Measurements from ENCODE around the gene GRIFIN. TPM values are rescaled to one million over a fixed set of nuclear protein-coding genes. Genes with fewer than 3 reads are reported as not detected.
A peak's percentile ranks its signal among the peaks of the same experiment; 100 is the strongest.
"Not testable (repeated sequence)": the region's sequence is repeated elsewhere in the genome, so short reads cannot be mapped to it uniquely, and the experiment has no call there.

GRIFIN gene
- total RNA-seq, 1 donor from 2014 or later, result not detected

GRCh38 chr7:2477447-2478398 lies 1.5 kb upstream of the GRIFIN start:
- Mint-ChIP-seq H3K9me3 (peaks cover under 1% of the 10 kb centered on the region), H3K36me3 (ENCODE audit: low read depth) (no peaks in the 10 kb centered on the region), H3K27ac (no peak overlapping the region), H3K27me3 (ENCODE audit: insufficient read depth) (peaks cover 5% of the 10 kb centered on the region), H3K4me3 (no peak overlapping the region), H3K4me1 (ENCODE audit: low read depth) (no peaks in the 10 kb centered on the region)
- DNase-seq (ENCODE audit: low spot score), result peak; percentile 52
- intact Hi-C loops (cut with micrococcal nuclease), result loop anchor here (1.0 to 2.0 kb wide), 5 partner anchors 42 to 232 kb away; partner anchors contain the start of genes BRAT1, LFNG and TTYH3

GRCh38 chr7:2476776-2477446 lies 713 bp upstream of the GRIFIN start:
- DNase-seq (ENCODE audit: low spot score), result no peak
- no peaks in the 10 kb centered on the region for H3K36me3 Mint-ChIP-seq (ENCODE audit: low read depth)
- intact Hi-C loops (cut with micrococcal nuclease), result loop anchor here (1.0 to 2.0 kb wide), 5 partner anchors 42 to 232 kb away; partner anchors contain the start of genes BRAT1, LFNG and TTYH3
- H3K27ac Mint-ChIP-seq, result no peak overlapping the region
- H3K27me3 Mint-ChIP-seq (ENCODE audit: insufficient read depth), result peaks cover 8% of the 10 kb centered on the region
- H3K4me3 Mint-ChIP-seq, result no peak overlapping the region
- no peaks in the 10 kb centered on the region for H3K9me3 Mint-ChIP-seq
- no peaks in the 10 kb centered on the region for H3K4me1 Mint-ChIP-seq (ENCODE audit: low read depth)

- Mint-ChIP-seq H3K27me3 (ENCODE audit: insufficient read depth) (peaks cover 4% of the 10 kb centered on the region), H3K27ac (no peak overlapping the region), H3K4me3 (no peak overlapping the region), H3K36me3 (ENCODE audit: low read depth) (no peaks in the 10 kb centered on the region), H3K9me3 (no peaks in the 10 kb centered on the region), H3K4me1 (ENCODE audit: low read depth) (no peaks in the 10 kb centered on the region)
- DNase-seq (ENCODE audit: low spot score), result no peak
- intact Hi-C loops (cut with micrococcal nuclease), result loop anchor here (2.0 kb wide), 1 partner anchor 79 kb away; the partner anchor contains the start of gene BRAT1
Observed at GRCh38 chr7:2475678-2476015, 551 bp downstream of the GRIFIN start.

DNA sequence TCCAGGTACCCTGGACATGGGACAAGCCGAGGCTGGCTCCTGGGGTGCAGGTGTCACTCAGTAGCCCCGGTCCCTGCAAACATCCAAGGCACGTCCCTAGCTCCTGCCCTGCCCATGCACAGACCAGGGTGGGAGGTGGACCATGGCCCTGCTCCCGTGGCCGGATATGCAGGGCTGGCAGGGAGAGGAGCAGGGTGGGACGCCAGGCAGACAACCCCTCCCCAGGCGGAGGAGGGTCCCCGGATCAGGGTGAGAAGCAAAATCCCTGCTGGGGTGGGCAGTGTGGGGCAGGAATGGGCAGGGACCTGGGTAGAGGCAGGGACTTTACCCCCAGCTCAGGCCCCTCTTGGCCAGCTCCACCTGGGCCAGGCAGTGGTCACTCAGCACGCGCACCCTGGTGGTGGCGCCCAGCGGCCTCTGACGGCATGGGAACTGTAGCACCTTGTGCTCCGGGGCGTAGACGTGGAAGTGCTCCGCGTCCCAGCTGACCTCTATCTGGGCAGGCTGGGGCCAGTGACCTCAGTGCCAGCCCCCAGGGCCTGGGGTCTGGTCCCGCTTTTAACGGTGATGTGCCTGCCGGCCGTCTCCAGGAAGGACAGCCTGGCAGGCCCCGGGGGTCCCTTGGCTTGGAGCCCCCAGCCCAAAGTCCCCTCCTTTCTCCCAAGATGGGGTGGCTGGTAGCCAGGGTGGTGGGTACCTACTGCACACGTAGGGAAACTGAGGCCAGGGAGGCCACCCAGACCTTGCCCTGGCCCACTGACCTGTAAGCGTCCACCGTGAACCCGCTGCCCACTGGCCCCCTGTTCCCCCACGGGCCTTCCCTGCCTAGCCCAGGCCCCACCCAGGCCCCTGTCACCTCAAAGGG lies 1.2 kb downstream of the GRIFIN start:
- Mint-ChIP-seq H3K27ac (no peak overlapping the region), H3K4me3 (no peak overlapping the region), H3K36me3 (ENCODE audit: low read depth) (no peaks in the 10 kb centered on the region), H3K4me1 (ENCODE audit: low read depth) (no peaks in the 10 kb centered on the region), H3K9me3 (no peaks in the 10 kb centered on the region), H3K27me3 (ENCODE audit: insufficient read depth) (peaks cover 4% of the 10 kb centered on the region)
- DNase-seq (ENCODE audit: low spot score), result no peak
- intact Hi-C loops (cut with micrococcal nuclease), result no loop called here

DNA sequence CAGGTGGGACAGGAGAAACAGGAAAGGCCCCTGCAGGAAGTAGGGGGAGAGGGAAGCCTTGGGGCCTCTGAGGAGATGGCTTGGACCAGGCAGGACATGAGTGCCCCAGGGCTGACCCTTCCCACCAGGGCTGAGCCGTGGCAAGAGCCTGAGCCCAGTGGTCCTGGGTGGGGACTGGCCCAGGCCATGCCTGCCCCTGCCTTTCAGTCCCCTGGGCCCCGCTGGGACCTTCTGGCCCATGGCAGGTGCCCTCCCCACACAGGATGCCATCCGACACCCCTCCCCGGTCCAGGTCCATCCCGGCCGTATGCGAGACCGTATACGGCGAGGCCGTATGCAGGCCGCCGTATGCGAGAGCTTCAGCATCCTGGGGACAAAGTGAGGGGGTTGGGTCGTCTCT lies 2.0 kb downstream of the GRIFIN start:
- no peak overlapping the region for H3K4me3 Mint-ChIP-seq
- H3K27me3 Mint-ChIP-seq (ENCODE audit: insufficient read depth), result peaks cover 4% of the 10 kb centered on the region
- no peak overlapping the region for H3K27ac Mint-ChIP-seq
- intact Hi-C loops (cut with micrococcal nuclease), result no loop called here
- no peak for DNase-seq (ENCODE audit: low spot score)
- H3K36me3 Mint-ChIP-seq (ENCODE audit: low read depth), result no peaks in the 10 kb centered on the region
- no peaks in the 10 kb centered on the region for H3K9me3 Mint-ChIP-seq
- H3K4me1 Mint-ChIP-seq (ENCODE audit: low read depth), result no peaks in the 10 kb centered on the region

GRCh38 chr7:2473496-2474180 lies 2.6 kb downstream of the GRIFIN start:
- intact Hi-C loops (cut with micrococcal nuclease), result no loop called here
- Mint-ChIP-seq H3K9me3 (no peaks in the 10 kb centered on the region), H3K4me3 (no peak overlapping the region), H3K27me3 (ENCODE audit: insufficient read depth) (peaks cover 6% of the 10 kb centered on the region), H3K4me1 (ENCODE audit: low read depth) (peaks cover 5% of the 10 kb centered on the region), H3K27ac (no peak overlapping the region), H3K36me3 (ENCODE audit: low read depth) (no peaks in the 10 kb centered on the region)
- no peak for DNase-seq (ENCODE audit: low spot score)

DNA sequence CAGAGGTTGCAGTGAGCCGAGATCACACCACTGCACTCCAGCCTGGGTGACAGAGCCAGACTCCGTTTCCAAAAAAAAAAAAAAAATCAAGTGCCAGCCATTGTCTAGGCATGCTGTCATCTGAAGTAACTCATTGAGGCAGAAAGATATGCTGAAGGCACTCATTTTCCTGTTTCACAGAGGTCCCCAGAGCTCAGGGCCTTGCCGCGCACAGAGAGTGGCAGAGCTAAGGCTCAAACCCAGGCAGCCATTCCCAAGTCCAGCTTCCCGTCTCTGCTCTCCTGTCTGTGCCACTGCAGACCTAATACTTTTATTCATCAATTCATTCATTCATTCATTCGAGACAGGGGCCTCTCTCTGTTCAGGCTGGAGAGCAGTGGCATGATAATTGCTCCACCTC lies 3.5 kb downstream of the GRIFIN start:
- peaks cover 6% of the 10 kb centered on the region for H3K27me3 Mint-ChIP-seq (ENCODE audit: insufficient read depth)
- intact Hi-C loops (cut with micrococcal nuclease), result no loop called here
- H3K4me1 Mint-ChIP-seq (ENCODE audit: low read depth), result peaks cover 5% of the 10 kb centered on the region
- H3K36me3 Mint-ChIP-seq (ENCODE audit: low read depth), result no peaks in the 10 kb centered on the region
- DNase-seq (ENCODE audit: low spot score), result no peak
- H3K27ac Mint-ChIP-seq, result no peak overlapping the region
- H3K4me3 Mint-ChIP-seq, result no peak overlapping the region
- no peaks in the 10 kb centered on the region for H3K9me3 Mint-ChIP-seq

DNA sequence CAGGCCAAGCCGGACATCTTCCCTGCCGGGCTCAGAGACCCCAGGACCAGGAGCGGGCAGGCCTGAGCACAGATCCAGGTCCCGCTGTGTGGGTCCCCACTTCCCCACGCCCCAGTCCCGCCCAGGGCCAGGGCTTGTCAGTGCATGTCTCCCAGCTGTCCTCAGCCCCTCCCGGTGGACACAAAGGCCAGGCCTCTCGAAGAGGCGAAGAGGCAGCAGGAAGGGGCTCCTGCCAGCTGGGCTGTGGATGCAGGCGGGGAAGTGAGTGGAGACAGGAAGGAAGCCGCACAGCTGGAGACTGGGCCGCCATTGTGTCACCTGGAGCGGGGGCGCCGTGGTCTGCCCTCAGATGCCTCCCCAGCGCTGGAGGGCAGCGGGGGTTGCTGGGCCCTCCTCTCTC lies 4.8 kb downstream of the GRIFIN start:
- intact Hi-C loops (cut with micrococcal nuclease), result no loop called here
- H3K36me3 Mint-ChIP-seq (ENCODE audit: low read depth), result no peaks in the 10 kb centered on the region
- no peak for DNase-seq (ENCODE audit: low spot score)
- H3K27ac Mint-ChIP-seq, result no peak overlapping the region
- no peaks in the 10 kb centered on the region for H3K9me3 Mint-ChIP-seq
- peaks cover 6% of the 10 kb centered on the region for H3K27me3 Mint-ChIP-seq (ENCODE audit: insufficient read depth)
- H3K4me3 Mint-ChIP-seq, result no peak overlapping the region
- H3K4me1 Mint-ChIP-seq (ENCODE audit: low read depth), result peaks cover 5% of the 10 kb centered on the region

GRCh38 chr7:2471022-2471329 lies 5.2 kb downstream of the GRIFIN start:
- H3K4me3 Mint-ChIP-seq, result no peak overlapping the region
- H3K27me3 Mint-ChIP-seq (ENCODE audit: insufficient read depth), result peaks cover 6% of the 10 kb centered on the region
- no peak for DNase-seq (ENCODE audit: low spot score)
- H3K36me3 Mint-ChIP-seq (ENCODE audit: low read depth), result no peaks in the 10 kb centered on the region
- intact Hi-C loops (cut with micrococcal nuclease), result no loop called here
- no peaks in the 10 kb centered on the region for H3K9me3 Mint-ChIP-seq
- H3K4me1 Mint-ChIP-seq (ENCODE audit: low read depth), result peaks cover 5% of the 10 kb centered on the region
- H3K27ac Mint-ChIP-seq, result no peak overlapping the region

DNA sequence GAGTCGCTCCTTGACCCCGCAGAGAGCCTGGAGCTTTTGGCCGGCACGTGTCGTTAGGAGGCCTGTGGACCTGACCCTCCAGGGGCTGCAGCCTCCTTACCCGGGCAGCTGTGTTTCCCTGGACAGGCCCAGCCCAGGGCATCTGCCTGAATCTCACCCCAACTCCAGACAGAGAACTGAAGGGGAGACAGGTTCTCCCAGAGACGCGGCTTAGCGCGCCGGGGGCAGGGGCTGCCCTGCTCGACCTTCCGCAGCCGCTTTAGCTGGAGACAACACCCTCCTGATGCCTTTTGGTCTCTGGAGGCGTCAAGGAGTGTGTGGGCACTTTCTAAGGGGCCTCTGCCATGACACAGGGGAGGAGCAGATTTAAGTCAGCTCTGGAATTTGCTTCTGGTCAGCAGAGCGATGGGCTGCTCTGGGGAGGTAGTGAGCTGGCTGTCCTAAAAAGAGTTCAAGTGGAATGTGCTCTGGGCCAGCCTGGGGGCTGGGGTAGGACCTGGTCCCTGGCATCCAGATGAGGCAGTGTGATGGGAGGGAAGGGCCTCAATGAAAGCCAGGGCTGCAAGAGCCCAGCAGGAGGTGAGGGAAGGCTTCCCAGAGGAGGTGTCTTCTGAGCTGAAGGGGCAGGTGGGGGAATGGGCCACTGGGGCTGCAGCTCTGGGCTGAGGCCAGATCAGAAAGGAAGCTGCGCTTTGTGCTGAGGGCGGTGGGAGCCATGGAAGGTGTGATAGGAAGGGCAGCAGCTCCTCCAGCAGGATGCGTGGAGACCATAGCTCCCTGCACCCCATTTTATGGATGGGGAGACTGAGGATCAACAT lies 5.8 kb downstream of the GRIFIN start:
- intact Hi-C loops (cut with micrococcal nuclease), result no loop called here
- Mint-ChIP-seq H3K9me3 (no peaks in the 10 kb centered on the region), H3K4me3 (no peak overlapping the region), H3K4me1 (ENCODE audit: low read depth) (peaks cover 5% of the 10 kb centered on the region), H3K27me3 (ENCODE audit: insufficient read depth) (peaks cover 6% of the 10 kb centered on the region), H3K36me3 (ENCODE audit: low read depth) (no peaks in the 10 kb centered on the region), H3K27ac (no peak overlapping the region)
- DNase-seq (ENCODE audit: low spot score), result no peak

DNA sequence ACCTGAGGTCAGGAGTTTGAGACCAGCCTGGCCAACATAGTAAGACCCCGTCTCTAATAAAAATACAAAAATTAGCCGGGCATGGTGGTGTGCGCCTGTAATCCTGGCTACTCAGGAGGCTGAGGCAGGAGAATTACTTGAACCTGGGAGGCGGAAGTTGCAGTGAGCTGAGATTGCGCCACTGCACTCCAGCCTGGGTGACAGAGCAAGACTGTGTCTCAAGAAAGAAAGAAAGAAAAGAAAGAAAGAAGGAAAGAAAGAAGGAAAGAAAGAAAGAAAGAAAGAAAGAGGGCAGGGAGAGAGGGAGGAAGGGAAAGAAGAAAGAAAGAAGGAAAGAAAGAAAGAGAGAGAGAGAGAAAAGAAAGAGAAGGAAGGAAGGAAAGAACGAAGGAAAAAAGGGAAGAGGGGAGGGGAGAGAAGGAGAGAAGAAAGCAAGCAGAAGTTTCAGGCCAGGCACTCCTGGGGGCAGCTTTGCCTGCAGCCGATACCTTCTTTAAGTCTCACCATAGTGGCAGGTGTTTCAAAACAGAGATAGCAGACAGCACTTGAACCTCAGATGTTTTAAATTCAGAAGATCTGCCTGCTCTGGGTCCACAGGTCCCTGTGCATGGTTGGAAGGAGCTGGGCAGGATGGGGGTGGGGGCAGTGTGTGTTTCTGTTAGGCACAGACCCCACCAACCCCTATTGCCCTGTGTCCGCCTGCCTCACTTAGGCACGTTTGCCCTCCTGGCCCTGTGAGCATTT lies 6.6 kb downstream of the GRIFIN start:
- intact Hi-C loops (cut with micrococcal nuclease), result loop anchor here (1.0 kb wide), 2 partner anchors 18 to 890 kb away; no protein-coding TSS in a partner anchor
- H3K36me3 Mint-ChIP-seq (ENCODE audit: low read depth); DNase-seq (ENCODE audit: low spot score); H3K27ac Mint-ChIP-seq; H3K9me3 Mint-ChIP-seq; H3K4me1 Mint-ChIP-seq (ENCODE audit: low read depth); H3K27me3 Mint-ChIP-seq (ENCODE audit: insufficient read depth); H3K4me3 Mint-ChIP-seq: not testable (repeated sequence)
